Spinal cord (tissue), 10 donors: Measurements from ENCODE around the gene TBC1D21. TPM values are rescaled to one million over a fixed set of nuclear protein-coding genes. Genes with fewer than 3 reads are reported as not detected.
"Not testable (repeated sequence)": the region's sequence is repeated elsewhere in the genome, so short reads cannot be mapped to it uniquely, and the experiment has no call there.

Experiments
- DNase-seq, 6 donors: peaks; one replicate each; pipeline versions ENCODE4 v3.0.0 to v3.0.0-alpha.2; 2013 to 2015; ENCODE audit warnings: low spot score in 6 of 6, low read depth in 4 of 6
- H3K27ac ChIP-seq: one replicate; pipeline ENCODE4 v1.5.1; 2013; ENCODE audit warnings: low read depth, low read length, control low read depth
- H3K27me3 ChIP-seq: one replicate; pipeline ENCODE4 v1.6.1; 2013; ENCODE audit warnings: low read length; ENCODE audit not compliant: control insufficient read depth, insufficient read depth
- H3K36me3 ChIP-seq: one replicate; pipeline ENCODE4 v1.6.1; 2013; ENCODE audit warnings: low read length; ENCODE audit not compliant: control insufficient read depth, insufficient read depth
- H3K4me1 ChIP-seq: one replicate; pipeline ENCODE4 v1.6.1; 2013; ENCODE audit warnings: low read length; ENCODE audit not compliant: control insufficient read depth, insufficient read depth
- H3K4me3 ChIP-seq: one replicate; pipeline ENCODE4 v1.5.1; 2013; ENCODE audit warnings: low read depth, low read length, control low read depth
- H3K9me3 ChIP-seq: one replicate; pipeline ENCODE4 v1.6.1; 2013; ENCODE audit warnings: low read length; ENCODE audit not compliant: control insufficient read depth, insufficient read depth
- WGBS: methylation state at CpG from one replicate; pipeline ENCODE4 v1.1.5; 2013; ENCODE audit warnings: missing lambda C conversion rate; ENCODE audit not compliant: insufficient coverage; 5-methylcytosine and 5-hydroxymethylcytosine counted together
- polyA plus RNA-seq, 2 donors: library from polyadenylated mRNA; unstranded; fragments of 120-200 nt; gene quantifications; one replicate each; pipeline ENCODE4 v1.2.1, GENCODE V29; 2013; ENCODE audit not compliant: insufficient read length in 2 of 2
- total RNA-seq, 2 donors: library from RNA; depleted of rRNA in 1 of 2; stranded (reverse); fragments of 120-200 nt in 1 of 2; fragments of >200 nt in 1 of 2; gene quantifications; one replicate each; pipeline versions ENCODE4 v1.2.3 to v1.2.4, GENCODE V29; 2013 to 2014
- donor health status: healthy.

The TBC1D21 gene
- total and polyA plus RNA-seq, 4 donors, result not detected

GRCh38 chr15:73936181-73936580 lies 62.8 kb downstream of the TBC1D21 start:
- no peak overlapping the region for H3K4me3 ChIP-seq
- H3K27ac ChIP-seq, result no peak overlapping the region
- WGBS, result 16% methylated on average over 5 of the region's 5 CpGs
- H3K9me3 ChIP-seq, result no peaks in the 10 kb centered on the region
- peak in 2 of 6 donors; percentile 57 to 76 for DNase-seq
- H3K27me3 ChIP-seq, result no peaks in the 10 kb centered on the region
- H3K36me3 ChIP-seq, result no peaks in the 10 kb centered on the region
- H3K4me1 ChIP-seq, result peaks cover 34% of the 10 kb centered on the region

- H3K36me3 ChIP-seq, result no peaks in the 10 kb centered on the region
- DNase-seq, result no peak
- H3K27ac ChIP-seq, result peak overlapping the region; percentile 15
- no peaks in the 10 kb centered on the region for H3K27me3 ChIP-seq
- 29% methylated on average over 10 of the region's 12 CpGs for WGBS
- H3K4me3 ChIP-seq, result no peak overlapping the region
- peaks cover 37% of the 10 kb centered on the region for H3K4me1 ChIP-seq
- no peaks in the 10 kb centered on the region for H3K9me3 ChIP-seq
Observed at GRCh38 chr15:73936588-73937290, 63.4 kb downstream of the TBC1D21 start.

- H3K27ac ChIP-seq, result no peak overlapping the region
Observed at GRCh38 chr15:73937296-73937695, 63.9 kb downstream of the TBC1D21 start.

GRCh38 chr15:73937726-73938125 lies 64.4 kb downstream of the TBC1D21 start:
- H3K4me3 ChIP-seq, result no peak overlapping the region
- no peaks in the 10 kb centered on the region for H3K27me3 ChIP-seq
- H3K27ac ChIP-seq, result no peak overlapping the region
- peaks cover 37% of the 10 kb centered on the region for H3K4me1 ChIP-seq
- 98% methylated on average over 8 of the region's 11 CpGs for WGBS
- no peak for DNase-seq
- no peaks in the 10 kb centered on the region for H3K36me3 ChIP-seq
- no peaks in the 10 kb centered on the region for H3K9me3 ChIP-seq

More at GRCh38 chr15:73937296-73937695, 63.9 kb downstream of the TBC1D21 start:
- DNase-seq, result no peak
- Histone ChIP-seq H3K4me3 (no peak overlapping the region), H3K27me3 (no peaks in the 10 kb centered on the region), H3K9me3 (no peaks in the 10 kb centered on the region), H3K4me1 (peaks cover 37% of the 10 kb centered on the region), H3K36me3 (no peaks in the 10 kb centered on the region)
- 71% methylated on average over 9 of the region's 10 CpGs for WGBS

GRCh38 chr15:73938516-73938915 lies 65.2 kb downstream of the TBC1D21 start:
- not testable (repeated sequence) for H3K27ac ChIP-seq, H3K36me3 ChIP-seq, H3K4me3 ChIP-seq, H3K9me3 ChIP-seq, DNase-seq, H3K27me3 ChIP-seq
- peaks cover 37% of the 10 kb centered on the region for H3K4me1 ChIP-seq
- WGBS, result 89% methylated on average over 7 of the region's 8 CpGs

Other genes starting within 250 kb of the TBC1D21 start
- gene NPTN, start 240.2 kb upstream of the TBC1D21 start, total RNA-seq, result 100 to 1,000 TPM; 138 to 183 TPM
- 100 to 1,000 TPM; 233 to 235 TPM for gene NPTN, start 240.2 kb upstream of the TBC1D21 start, polyA plus RNA-seq
- gene CD276, start 189.2 kb upstream of the TBC1D21 start, total RNA-seq, result 10 to 100 TPM; 35.7 to 40.9 TPM
- gene CD276, start 189.2 kb upstream of the TBC1D21 start, polyA plus RNA-seq, result 100 to 1,000 TPM; 110 to 125 TPM
- gene INSYN1, start 120.2 kb upstream of the TBC1D21 start, total RNA-seq, result 10 to 100 TPM; 24.2 to 26.1 TPM
- 100 to 1,000 TPM; 127 to 138 TPM for gene INSYN1, start 120.2 kb upstream of the TBC1D21 start, polyA plus RNA-seq
- 10 to 100 TPM in 1 of 2 donors, 1 to 10 TPM in 1; 7.9 to 48.2 TPM for gene LOXL1, start 52.9 kb downstream of the TBC1D21 start, total RNA-seq
- 10 to 100 TPM; 20.5 to 25.3 TPM for gene LOXL1, start 52.9 kb downstream of the TBC1D21 start, polyA plus RNA-seq
- 10 to 100 TPM; 26.8 to 32.0 TPM for gene STOML1, start 118.7 kb downstream of the TBC1D21 start, total RNA-seq
- gene STOML1, start 118.7 kb downstream of the TBC1D21 start, polyA plus RNA-seq, result 10 to 100 TPM; 57.5 to 57.9 TPM
- gene PML, start 121.2 kb downstream of the TBC1D21 start, total RNA-seq, result 10 to 100 TPM; 13.5 to 14.6 TPM
- 10 to 100 TPM; 25.4 to 29.4 TPM for gene PML, start 121.2 kb downstream of the TBC1D21 start, polyA plus RNA-seq
- gene GOLGA6A, start 209.0 kb downstream of the TBC1D21 start, total RNA-seq, result under 1 TPM; 0.28 to 0.59 TPM
- under 1 TPM in 1 of 2 donors, not detected in 1; 0.21 TPM for gene GOLGA6A, start 209.0 kb downstream of the TBC1D21 start, polyA plus RNA-seq